DMS53 treated with DMSO at 0.1 percent for 48 hours (cell line): Measurements from ENCODE around the gene UNC13B.

ENCODE experiments used
- DNase-seq: peaks from one replicate; lab custom pipeline; 2025; ENCODE audit not compliant: unreplicated experiment; lab: John Stamatoyannopoulos, UW

UNC13B gene

DNA sequence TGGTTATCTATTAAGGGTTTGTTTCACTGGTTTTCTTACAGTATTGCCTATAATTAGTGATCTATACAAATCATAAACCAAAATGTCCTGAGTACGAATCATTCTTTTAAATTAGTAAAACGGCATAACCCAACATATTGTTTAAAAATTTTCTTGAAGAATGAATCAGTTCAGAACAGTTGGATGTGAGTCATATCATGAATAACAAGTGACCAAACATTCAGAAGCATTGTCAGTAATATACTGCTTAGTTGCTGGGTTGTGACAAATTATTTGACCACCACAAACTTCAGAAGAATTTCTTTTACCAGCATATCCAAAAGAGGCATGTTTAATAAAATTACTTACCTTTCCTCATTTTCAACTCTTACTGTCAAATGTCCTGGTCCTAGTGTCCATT lies 111.2 kb downstream of the UNC13B start:
- no peak for DNase-seq

DNA sequence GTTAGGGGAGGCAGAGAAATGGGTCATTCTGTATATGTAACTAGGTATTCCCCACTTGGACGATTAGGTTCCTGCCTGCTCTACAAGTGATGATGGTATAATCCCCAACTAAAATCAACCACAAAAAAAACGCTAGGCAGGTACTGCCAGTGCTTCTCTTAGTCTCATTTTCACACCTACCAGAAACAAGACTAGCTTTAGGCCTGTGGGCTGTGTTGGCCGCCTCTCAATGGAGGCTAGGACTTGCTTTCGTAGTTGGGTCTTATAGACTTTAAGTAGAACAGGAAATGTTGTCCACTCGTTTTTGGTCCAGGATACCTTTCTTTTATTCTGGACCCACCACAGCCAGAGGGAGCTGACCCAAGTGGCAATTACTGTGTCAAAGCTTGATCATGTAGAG lies 111.8 kb downstream of the UNC13B start:
- no peak for DNase-seq

DNA sequence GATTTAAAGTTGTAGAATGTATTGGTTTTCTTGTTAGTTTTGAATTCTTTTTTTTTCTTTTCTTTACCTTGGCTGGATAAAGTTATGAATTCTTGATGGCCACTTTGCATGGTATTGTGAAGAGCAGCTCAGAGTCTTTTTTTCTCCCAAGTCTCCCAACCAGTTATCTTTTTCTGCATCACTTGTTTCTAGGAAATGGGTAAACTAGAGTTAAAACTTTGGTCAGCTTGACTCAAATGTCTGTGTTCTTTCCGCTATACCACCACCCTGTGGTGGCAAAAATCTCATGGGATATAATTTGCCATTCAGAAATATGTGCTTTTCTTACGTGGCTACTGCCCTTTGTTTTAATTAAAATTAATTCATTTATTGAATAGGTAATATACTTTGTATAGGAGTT lies 113.2 kb downstream of the UNC13B start:
- DNase-seq, result no peak

DNA sequence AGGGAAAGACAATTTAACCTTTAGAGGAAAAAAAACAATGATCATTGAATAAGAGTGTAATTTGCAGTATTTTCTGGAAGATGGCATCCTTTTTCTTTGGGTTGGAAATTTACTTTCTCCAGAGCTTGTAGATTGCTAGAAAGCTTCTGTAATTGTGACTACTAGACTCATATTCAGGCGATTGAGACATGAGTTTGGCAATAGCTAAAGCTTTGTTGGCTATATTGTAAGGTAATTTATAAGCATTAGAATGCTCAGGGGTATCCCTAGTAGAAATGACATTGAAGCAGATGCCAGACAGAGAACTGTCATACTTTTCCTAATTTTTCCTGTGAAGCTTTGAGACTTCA lies 115.3 kb downstream of the UNC13B start:
- DNase-seq, result no peak

DNA sequence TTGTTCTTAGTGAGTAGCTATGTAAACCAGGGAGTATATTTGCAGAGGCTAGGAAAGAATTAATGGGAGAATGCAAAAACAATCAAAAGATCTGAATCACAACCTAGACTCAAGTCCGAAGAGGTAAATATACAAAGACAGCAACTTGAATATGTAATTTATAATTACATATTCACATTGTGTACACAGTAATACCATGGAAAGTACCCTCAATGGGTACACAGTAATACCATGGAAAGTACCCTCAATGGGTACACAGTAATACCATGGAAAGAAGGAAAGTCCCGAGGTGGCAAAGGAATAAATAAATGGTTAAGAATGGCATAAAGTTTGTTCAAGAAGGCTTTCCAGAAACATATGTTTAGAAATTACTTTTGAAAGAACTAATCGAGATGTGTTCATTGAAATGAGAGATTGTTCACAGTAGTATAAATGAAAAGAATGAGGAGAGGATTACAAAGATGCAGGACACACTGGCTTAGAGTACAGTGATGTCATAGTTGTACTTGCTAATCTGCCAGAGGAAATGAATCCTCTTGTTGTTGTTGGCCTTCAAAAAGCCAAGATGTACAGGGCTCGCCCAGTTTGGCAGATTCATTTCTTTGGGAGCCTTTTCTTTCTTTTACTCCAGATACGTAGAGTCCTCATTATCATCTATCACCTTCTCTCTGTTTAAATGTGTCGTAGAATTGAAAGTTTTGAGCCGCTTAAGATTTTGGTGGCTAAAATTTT lies 116.0 kb downstream of the UNC13B start:
- no peak for DNase-seq

DNA sequence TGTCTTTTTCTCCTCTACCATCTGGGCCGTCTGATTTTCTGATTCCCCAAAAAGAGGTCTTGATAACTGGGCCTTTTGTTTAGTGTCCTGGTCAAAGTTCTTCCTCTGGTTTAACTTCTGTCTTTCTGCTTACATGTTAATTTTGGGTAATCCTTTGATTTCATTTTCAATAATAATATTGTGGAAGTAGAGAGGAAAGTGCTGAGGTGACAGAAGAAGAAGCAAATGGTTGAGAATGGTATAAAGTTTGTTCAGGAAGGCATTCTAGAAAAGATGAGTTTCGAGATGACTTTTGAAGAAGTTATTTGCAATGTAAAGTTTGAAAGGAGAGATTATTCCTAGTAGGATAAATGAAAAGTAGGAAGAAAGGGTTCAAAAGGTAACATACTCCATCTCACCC lies 118.1 kb downstream of the UNC13B start:
- no peak for DNase-seq

DNA sequence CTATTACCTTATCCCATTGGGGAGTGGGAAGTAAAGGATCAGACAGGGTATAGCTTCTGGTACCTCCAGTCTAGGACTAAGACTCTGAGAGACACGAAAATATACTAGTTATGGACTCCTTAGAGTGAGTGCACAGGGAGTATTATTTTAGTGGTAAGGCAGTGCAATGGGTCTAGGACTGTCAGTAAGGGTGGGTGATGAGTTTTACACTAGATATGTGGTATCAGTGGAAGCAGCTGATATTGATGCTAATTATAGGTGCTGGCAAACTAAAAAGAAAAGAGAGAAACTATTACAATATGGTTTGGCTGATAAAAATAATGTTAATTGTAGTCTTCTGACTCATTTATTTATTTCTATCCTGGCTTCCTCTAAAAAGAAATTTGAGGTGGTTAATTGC lies 118.6 kb downstream of the UNC13B start:
- no peak for DNase-seq

DNA sequence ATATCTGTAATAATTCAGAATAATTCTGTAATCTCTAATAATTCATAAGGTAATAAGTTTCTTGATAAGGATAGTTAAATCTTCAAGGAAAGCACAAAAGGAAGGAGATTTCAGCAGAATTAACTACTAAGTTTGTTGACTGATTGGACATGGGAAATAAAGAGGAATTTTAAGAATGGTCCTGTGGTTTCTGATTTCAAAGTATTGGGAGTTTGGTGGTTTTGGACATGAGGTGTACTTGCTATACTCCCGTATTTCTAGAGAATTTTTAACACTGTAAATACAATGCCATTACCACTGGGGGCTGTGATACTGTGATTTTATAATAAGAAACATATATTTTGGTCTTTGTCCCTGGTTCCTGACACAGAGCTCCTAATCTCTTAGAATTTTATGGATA lies 123.9 kb downstream of the UNC13B start:
- no peak for DNase-seq

DNA sequence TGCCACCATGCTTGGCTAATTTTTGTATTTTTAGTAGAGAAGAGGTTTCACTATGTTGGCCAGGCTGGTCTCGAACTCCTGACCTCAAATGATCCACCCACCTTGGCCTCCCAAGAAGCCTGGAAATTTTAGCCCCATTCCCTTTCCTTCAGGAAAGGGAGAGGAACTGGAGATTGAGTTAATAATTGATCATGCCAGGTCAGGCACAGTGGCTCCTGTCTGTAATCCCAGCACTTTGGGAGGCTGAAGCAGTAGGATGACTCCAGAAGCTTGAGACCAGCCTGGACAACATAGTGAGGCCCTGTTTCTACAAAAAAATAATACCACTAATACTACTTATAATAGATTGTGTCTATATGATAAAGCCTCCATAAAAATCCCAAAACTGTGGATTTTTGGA lies 124.6 kb downstream of the UNC13B start:
- DNase-seq, result no peak

DNA sequence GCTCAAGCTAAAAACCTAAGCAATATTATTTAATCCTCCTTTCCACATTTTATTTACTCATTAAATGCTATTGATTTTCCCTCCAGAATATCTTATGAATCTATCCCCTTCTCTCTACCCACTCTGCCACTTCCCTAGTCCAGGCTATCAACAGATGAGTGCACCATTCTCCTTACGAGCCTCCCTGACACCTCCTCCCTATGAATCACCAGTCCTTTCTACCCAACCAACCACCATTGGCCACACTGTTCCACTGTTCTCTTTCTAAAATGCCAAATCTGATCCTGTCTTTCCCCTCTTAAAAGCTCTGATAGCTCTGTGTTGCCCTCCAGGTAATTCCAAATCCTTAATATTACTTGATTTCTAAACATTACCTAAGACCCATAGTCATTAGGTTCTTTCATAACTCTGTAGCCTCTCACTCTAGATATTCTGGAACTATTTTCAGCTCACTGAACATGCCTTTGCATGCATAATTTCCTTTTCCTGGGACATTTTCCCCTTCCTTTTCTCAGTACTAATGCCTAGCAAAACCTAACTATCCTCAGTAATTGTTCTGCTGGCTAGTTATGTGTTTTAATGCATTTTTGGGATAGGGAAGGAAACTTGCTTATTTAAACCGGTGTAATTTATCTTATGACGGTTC lies 126.3 kb downstream of the UNC13B start:
- DNase-seq, result no peak

DNA sequence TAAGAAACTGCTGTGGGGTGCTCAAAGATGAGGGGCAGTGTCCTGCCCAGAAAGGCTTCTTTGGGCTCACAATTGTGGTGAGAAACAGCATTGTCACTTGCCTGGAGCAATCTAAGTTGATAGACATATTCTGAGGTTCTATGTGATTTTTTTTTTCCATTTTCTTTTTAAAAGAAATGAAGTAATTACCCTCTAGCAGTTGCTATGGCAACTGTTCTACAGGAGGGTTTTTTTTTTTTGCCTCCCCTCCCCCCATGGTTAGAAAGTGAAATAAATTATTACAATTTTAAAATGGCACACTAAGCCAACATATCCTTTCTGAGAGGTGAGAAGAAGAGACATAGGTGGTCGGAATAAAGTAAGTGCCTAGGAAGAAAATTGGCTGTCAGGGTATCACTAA lies 127.0 kb downstream of the UNC13B start:
- DNase-seq, result no peak

DNA sequence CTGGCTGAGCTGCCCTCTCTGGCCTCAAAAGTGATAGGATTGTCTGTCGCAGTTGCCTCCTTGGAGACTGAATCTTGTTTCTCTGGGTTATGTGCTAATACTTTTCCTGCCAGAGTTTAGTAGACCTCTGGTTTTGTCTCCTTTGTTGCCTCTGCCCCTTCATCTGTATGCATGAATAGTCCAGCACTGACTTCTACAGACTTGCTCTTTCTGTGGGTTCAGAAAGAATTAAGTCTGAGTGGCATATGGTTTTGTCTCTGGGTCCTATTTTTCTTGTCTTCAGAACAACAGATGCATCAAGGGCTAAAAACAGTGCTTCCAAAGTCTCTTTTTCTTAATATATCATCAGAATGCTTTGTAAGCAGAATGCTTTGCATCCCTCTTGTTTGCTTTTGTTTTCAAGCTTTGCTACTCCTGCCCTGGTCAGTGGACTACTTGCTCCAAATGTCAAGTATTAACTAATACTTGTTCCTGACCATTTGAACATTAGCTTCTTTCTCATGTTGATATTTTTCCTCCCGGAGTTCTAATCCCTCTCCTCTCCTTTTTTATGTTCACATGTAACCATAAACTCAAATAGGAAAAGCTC lies 131.7 kb downstream of the UNC13B start:
- DNase-seq, result no peak

DNA sequence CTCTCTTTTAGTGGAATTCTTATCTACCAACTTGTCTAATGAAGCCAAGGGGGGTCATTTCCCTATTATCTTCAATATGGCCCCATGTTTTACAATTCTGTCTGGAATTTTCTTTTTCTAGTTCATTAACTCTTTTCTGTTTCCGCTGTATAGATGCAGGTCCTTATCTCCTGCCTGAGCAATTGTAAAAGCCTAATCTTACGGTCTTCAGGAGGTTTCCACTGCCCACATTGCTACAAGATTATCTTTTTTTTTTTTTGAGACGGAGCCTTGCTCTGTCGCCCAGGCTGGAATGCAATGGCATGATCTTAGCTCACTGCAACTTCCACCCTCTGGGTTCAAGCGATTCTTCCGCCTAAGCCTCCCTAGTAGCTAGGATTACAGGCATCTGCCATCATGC lies 132.3 kb downstream of the UNC13B start:
- no peak for DNase-seq

DNA sequence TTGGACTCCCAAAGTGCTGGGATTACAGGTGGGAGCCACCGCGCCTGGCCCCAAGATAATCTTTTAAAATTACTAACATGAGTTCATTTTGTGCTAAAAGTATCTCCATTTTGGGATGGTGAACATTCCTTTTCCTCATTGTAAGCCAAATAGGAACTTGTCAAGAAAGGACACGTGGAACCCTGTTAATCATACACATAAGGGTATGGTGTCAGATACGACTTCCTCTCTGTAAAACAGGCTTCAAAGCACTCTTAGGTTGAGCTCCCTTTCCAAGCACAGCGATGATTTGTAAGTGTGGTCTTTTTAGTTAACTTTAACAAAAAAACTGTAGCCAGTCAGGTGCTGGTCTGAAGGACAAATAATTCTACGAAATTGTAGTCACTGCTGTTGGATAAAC lies 132.7 kb downstream of the UNC13B start:
- DNase-seq, result no peak

DNA sequence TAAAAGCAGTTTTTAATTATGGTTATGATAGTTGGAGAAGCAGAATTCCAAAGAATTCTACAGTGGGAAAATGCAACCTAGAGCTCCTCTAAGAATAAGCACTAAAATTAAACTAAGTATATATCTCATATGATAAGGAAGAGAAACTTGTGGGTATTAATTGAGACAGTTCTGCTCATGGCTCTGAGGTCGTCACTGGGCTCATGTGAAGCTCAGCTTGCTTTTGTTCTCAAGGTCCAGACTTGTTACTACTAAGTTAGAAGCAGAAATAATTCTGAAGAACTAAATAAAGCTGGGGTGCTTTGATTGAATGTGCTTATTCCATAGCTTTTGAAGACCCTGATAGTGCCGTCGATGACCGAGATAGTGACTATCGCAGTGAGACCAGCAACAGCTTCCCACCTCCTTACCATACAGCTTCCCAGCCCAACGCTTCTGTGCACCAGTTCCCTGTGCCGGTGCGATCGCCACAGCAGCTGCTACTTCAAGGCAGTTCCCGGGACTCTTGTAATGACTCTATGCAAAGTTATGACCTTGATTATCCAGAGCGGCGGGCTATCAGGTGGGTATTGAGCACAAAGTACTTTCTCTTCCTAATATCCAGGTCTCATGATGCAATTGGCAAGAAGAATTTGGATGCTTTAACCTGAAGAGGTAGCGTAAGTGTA lies 133.7 kb downstream of the UNC13B start:
- no peak for DNase-seq

DNA sequence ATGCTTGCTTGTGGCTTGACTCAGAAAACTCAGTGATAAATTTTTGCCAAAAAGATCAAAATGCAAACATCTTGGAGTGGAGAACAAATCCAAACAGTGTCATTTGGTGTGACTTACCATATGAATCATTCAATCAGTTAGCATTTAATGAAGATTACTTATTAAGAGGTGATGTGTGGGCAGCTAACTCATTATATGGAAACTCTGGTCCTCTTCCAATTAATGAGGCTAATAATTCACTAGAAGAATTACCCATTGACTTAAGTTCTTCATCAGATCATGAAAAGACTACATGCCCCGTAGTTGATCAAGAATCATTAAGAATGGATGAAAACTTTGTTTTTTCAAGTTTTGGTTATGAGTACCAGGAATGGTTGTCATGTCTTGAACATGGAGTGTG lies 141.8 kb downstream of the UNC13B start:
- DNase-seq, result no peak

DNA sequence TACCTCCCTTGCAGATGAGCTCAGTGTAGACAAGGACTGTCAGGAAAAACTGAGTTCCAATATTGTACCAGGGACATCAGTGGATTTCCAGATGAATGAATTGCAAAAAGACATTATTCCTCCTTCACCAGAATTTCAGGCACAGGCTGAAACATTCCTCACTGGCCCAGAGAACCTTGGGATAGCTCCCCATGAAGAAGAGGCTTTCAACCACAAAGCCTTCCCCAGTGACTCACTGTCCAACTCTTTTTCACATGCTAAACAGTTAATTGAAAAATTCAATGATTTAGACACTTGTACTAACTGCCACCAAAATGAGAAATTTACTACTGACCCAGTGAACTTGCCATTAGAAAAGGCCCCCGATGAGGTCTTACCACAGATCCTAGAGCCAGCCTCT lies 144.5 kb downstream of the UNC13B start:
- no peak for DNase-seq

DNA sequence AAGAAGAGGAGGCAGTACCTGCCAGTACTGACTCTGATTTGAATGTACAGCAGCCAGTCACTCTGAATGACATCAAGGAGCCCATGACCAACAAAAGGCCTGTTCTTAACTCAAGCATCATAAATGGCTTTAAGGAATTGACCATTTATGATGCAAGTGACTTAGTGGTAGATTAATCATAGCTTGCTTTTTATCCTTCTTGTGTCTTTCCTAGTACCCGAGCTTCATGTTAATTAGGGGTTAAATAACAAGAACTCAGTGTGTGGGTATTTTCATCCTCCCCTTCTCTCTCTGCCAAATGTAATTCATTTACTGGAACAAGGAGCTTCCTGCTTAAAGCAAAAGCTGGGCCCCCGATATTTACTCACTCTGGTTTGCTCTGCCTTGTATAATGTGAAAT lies 146.5 kb downstream of the UNC13B start:
- DNase-seq, result no peak

DNA sequence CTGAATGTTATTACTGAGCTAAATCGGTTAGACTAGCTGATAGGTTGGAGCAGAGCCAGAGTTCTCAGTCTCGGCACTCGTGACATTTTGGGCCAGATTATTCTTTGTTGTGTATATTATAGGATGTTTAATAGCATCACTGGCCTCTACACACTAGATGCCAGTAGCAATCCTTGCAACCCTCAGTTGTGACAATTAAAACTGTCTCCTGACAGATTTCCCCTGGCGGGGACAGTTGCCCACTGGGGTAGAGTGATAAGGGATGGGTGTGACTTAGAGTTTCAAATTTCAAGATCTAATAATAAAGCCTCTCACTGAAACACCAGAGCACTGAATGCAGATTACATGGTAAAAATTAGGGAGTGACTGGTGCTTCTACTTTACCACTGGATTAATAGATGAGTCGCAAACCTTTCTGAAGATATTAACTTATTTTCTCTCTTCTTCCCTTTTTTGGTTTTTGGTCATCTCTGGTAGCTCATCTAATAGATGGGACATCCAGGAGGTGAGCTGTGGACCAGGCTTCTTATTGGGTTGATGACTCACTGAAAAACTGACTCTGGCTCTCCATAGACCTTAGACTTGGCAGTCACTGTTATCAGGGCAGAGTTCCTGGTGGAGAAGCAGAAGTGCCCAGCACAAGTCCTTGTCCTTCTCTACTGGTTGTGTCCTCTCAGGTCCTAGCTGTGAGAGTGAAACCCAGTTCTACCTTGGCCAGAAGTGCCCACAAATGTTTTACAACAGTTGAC lies 150.3 kb downstream of the UNC13B start:
- DNase-seq, result no peak

DNA sequence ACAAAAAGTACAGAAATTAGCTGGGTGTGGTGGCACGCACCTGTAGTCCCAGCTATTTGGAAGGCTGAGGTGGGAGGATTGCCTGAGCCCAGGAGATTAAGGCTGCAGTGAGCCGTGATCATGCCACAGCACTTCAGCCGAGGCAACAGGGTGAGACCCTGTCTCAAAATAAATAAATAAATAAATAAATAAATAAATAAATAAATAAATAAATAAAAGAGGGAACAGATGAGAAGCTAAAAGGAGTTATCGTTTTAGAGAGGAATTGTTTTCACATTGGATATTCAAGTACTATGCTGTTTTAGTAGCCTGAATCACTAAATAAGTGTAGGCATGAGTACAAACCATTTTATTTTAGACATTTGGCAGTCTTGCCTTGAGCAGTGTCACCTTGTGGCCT lies 151.7 kb downstream of the UNC13B start:
- no peak for DNase-seq

DNA sequence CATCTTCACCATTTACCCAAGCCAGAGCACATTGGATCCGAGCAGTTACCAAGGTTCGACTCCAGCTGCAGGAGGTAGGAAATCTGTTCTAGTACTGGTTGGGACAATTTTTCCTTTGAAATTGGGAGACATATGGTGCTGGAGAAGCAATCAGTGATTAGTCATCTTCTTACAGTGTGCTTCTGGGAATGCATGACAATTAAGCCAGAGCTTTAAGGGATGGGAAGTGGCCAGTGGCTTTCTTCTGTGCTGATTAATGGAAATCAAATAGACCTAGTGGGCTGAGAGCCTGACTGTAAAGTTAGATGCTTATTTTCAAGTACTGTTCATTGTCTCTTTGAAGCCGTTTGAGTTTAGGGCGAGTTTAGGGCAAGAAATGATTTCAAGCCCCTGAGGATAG lies 152.1 kb downstream of the UNC13B start:
- no peak for DNase-seq

DNA sequence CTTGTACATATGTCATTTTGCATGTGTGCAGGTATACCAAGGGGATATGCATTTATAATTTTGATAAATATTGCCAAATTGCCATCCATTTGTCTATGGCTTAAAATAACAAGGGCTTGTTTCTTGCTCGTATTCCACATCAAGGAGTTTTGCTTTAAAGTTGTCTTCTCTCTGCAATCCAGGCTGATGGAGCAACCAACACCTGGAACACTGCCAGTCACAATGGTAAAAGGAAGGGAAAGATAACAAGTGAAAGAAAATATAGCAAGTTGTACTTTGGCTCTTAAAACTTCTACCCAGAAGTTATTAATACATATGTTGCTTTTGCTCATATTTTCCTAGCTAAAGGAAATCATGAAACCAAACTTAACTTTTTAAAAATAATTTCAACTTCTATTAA lies 156.9 kb downstream of the UNC13B start:
- no peak for DNase-seq
